Stimulated activated CD8-positive, alpha-beta memory T cell treated with anti-CD3 and anti-CD28 coated beads, Interleukin-15, amount 100 ng/mL, for 24 hours (primary cell): ENCODE data around the gene AP1S1.

Source experiments
- DNase-seq: peaks from one replicate; pipeline ENCODE4 v3.0.0-alpha.2; 2020; ENCODE audit warnings: low read depth

AP1S1 gene

GRCh38 chr7:101159696-101160674 lies 5.7 kb downstream of the AP1S1 start:
- DNase-seq = no peak

- DNase-seq = no peak
Observed at GRCh38 chr7:101160910-101161309, 6.6 kb downstream of the AP1S1 start.

GRCh38 chr7:101161692-101162471 lies 7.6 kb downstream of the AP1S1 start:
- DNase-seq = no peak

- DNase-seq = no peak
Observed at GRCh38 chr7:101162551-101163278, 8.4 kb downstream of the AP1S1 start.

- DNase-seq = no peak
Observed at GRCh38 chr7:101163279-101164070, 9.2 kb downstream of the AP1S1 start.

- DNase-seq = no peak
Observed at GRCh38 chr7:101164071-101164840, 10.0 kb downstream of the AP1S1 start.

GRCh38 chr7:101165075-101165957 lies 11.0 kb downstream of the AP1S1 start, which contains the start of gene VGF:
VGF (minus strand) TSS chr7:101165569; CDS start chr7:101164843, 726 bp downstream.
- DNase-seq = peak; percentile 88

GRCh38 chr7:101165958-101166647 lies 11.8 kb downstream of the AP1S1 start:
- DNase-seq = no peak

GRCh38 chr7:101166648-101166908 lies 12.3 kb downstream of the AP1S1 start:
- no peak for DNase-seq

- DNase-seq = no peak
Observed at GRCh38 chr7:101166909-101167644, 12.8 kb downstream of the AP1S1 start.

GRCh38 chr7:101167645-101168411 lies 13.6 kb downstream of the AP1S1 start:
- DNase-seq = no peak

GRCh38 chr7:101168412-101169049 lies 14.3 kb downstream of the AP1S1 start:
- DNase-seq = no peak

- DNase-seq = no peak
Observed at GRCh38 chr7:101169110-101169837, 15.0 kb downstream of the AP1S1 start.

GRCh38 chr7:101169838-101170551 lies 15.7 kb downstream of the AP1S1 start:
- peak; percentile 69 for DNase-seq

GRCh38 chr7:101170617-101171441 lies 16.6 kb downstream of the AP1S1 start:
- DNase-seq = no peak
